NCI-H446 treated with DMSO at 0.1 percent for 48 hours (cell line): ENCODE results near the gene NDUFAF8.

Source experiments
- DNase-seq: peaks from one replicate; lab custom pipeline; 2025; lab: John Stamatoyannopoulos, UW

NDUFAF8 gene

DNA sequence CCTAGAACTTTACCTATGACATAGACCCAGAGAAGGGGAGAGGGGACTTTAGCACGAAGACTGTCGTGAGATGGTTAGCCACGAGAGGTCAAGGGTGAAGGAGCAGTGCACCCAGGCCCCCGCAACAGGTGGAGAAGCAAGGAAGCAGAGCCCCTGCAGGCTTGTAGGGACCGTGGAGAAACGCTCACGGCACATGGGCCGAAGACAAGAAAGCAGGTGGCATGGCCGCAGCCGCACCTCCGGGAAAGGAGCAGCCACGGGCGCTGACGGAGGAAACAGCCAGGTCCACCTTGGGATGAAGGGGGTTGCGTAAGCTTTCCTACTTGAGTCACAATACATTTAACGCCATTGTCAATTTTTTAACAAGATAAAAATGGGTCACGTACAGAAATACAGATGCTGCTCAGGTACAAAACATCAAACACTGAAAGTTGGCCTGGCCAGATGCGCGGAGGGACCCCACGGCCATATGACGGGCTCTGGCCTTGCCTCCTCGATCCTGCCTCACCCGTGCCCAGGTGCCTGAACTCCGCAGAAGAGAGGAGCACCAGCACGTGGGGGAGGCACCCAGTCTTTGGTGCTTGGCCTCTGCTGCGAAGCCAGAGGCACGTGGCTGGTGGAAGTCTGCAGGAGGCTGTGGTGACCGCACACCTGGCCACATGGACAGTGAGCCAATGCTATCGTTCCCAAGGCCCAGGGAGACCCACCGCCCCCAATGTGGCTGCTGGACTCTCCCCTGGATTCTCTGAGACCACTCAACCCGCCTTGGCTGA, 34.8 kb downstream of the NDUFAF8 start:
- no peak for DNase-seq

DNA sequence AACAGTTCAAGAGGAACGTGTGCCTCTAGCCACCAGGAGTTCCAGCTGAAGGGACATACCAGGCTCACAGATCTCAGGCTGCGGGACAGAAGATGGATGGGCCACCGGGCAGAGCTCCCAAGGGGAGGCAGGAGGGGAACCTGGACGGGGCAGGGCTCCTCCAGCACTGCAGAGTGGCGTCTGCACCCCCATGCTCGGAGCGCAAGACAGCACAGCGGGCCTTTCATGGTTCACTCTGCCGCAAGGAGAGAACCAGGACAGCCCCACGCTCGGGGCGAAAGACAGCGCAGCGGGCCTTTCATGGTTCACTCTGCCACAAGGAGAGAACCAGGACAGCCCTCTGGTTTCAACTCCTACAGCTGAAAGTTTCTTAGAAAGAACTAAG, 35.3 kb downstream of the NDUFAF8 start:
- no peak for DNase-seq

DNA sequence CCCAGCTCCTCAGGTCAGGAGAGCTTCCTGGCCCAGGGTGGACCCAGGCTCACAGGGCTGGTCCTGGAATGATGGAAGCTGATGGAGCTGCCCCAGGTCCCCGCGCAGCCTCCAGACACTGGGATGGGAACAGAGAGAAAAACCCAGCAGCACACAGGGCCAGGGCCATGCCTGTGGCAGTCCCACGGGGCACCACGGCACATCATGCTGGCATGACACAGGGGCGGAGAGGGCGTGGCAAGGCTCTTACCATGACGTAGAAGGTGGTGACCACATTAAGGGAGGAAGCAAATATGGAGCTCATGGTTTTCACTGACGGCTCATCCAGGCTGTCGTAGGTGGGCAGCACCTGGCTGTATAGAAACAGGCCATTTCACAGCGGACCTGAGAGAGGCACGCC, 37.7 kb downstream of the NDUFAF8 start:
- no peak for DNase-seq

DNA sequence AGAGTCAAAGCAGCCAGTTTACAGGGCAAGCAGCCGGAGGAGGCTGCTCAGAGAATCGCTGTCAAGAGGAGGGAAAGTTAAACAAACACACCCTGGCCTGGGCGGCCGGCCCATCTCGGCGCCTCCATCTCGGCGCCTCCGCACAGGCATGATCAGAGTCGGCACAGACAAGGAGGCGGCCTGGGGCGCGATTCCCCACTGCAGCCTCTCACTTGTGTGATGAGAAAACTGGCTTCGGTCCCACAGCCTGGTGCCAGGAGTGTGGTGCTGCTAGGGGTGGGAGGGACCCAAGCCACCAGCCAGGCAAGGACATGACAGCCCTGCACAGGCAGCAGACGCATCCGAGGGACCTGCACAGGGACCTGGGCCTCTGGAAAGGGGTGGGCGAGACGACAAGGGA, 38.3 kb downstream of the NDUFAF8 start:
- DNase-seq, result peak; percentile 77

DNA sequence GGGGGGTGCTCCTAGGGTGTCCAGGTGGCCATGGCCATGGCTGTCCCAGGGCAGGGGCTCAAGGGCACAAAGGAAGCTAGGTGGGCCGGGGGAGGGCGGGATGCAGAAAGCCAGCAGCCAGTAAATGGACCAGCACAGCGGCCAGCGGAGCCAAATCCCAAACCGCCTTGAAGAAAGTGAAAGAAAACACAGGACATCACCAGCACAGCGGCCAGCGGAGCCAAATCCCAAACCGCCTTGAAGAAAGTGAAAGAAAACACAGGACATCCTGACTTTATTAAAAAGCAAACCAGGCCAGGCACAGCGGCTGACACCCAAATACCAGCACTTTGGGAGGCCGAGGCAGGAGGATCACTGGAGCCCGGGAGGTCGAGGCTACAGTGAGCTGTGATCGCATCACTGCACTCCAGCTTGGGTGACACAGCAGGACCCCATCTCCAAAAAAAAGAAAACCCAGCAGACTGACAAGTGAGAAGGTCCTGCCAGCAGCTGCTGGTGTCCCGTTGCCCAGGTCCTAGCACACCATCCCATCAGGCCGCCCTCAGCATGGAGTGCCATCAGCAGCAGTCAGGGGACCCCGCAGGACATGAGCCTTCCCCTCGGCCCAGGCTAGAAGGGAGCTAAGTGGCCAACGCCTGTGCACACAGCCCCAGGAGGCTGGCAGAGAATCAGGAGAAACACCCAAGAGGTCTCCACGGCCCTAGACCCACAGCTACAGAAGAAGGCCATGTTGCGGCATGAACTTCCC, 39.0 kb downstream of the NDUFAF8 start:
- DNase-seq, result no peak

DNA sequence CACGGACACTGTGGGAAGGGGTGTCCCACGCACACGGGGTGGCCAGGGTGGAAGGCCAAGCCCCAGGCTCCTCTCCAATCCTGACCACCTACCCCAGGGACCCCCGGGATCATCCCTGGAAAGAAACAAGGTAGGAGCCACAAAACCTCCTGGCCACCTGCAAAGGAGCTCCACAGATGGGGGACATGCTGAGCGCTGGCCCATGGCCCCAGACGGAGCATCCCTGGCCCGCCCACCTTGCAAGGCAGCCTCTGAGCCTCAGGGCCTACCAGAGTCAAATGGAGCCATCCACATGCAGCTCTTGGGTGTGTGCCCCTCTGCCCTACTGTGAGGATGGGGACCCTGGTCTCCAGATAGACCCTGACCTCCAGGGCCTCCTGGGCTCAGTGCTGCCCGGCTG, 39.7 kb downstream of the NDUFAF8 start:
- DNase-seq, result no peak

DNA sequence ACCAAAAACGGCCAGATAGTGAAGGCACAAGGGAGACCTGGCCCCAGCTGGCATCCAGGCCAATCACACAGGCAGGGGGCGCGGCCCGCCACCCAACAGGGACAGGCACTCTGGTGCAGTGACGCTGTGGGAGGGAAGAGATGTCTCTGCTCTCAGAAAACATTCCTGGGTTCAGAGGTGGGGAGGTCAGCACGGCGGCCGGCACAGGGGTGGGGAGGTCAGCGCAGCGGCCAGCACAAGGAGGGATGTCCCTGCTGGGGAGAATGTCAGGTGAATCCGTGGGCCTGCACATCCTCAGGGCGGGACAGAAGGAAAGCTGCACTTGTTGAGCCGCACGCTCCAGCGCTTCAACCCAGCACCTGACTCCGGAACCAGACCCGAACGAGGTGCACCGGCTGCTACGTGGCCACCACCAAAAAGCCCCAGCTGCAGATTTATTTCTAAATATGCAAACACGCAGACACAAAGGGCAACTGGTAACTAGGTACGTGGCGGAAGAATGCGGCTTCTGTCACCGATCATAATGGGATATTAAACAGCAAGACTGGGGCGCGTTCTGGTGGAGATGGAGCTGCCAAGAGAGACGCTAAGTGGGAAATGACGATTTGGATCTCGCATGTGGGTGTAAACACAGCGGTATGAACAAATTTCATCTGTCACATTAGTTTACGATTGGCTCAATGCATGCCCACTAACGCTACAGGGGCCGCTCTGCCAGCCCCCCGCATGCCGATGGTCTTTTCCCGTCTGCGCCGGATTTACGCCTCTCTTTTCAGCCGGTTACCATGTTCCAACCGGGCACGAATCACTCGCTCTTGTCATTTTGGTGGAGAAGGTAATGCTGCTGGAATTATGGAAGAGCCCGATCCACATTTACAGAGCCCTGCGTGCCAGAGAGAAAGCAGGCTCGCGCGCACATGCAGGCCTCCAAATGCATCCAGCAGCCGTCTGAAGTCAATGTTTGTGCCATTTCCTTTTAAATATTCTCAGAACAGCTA, 40.5 kb downstream of the NDUFAF8 start:
- no peak for DNase-seq

DNA sequence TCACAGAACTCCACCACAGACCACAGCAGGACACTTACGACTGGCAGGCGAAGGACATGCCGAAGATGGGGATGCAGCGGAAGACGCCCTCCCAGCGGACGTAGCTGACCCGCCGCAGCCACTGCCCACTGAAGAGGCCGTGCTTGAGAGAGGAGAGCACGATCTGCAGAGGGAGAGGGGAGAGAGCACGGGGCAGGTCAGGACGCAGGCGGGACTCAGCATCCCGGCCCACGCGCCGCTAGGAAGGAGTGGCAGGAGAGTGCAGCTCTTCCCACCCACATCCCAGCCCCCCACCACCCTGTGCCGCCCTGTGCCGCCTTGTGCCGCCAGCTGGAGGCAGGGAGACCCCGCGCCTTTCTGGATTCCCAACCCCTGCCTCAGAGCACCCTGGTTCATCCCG, 41.5 kb downstream of the NDUFAF8 start:
- no peak for DNase-seq

DNA sequence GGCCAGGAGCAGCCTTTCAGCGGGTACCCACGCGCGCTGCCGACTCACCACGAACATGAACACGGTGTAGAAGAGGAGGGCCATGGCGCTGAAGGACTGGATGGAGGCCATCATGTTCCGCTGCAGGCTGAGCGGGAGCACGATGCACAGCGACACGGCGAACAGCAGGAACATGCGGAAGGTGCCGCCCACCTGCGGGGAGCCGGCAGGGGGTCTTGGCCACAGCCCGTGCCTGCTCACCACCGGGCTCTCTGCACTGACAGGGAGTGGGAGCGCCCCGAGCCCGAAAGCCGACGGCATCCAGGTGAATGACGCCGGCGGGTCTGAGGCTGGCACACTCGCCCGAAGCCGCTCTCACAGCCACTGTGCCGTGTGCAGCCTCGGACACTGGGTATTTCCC, 43.0 kb downstream of the NDUFAF8 start:
- no peak for DNase-seq

DNA sequence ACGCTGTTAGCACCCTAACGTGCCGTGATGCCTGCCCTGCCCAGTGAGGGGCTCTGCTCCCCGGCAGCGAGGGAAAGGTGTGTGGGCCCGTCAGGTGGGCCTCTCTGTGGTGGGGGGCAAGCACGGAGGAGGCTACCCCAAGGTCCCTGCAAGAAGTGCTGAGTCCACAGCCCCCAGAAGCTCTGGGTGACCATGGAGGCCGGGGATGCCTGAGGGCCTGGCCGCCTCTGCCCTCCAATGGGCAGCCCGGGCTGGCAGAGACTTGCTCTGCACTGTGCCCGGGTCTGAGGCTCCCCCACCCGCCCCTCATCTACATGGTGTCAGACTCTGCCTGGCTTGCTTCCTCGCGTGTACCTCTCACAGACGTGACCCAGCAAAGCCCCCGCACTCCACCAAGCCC, 43.8 kb downstream of the NDUFAF8 start:
- DNase-seq, result no peak

DNA sequence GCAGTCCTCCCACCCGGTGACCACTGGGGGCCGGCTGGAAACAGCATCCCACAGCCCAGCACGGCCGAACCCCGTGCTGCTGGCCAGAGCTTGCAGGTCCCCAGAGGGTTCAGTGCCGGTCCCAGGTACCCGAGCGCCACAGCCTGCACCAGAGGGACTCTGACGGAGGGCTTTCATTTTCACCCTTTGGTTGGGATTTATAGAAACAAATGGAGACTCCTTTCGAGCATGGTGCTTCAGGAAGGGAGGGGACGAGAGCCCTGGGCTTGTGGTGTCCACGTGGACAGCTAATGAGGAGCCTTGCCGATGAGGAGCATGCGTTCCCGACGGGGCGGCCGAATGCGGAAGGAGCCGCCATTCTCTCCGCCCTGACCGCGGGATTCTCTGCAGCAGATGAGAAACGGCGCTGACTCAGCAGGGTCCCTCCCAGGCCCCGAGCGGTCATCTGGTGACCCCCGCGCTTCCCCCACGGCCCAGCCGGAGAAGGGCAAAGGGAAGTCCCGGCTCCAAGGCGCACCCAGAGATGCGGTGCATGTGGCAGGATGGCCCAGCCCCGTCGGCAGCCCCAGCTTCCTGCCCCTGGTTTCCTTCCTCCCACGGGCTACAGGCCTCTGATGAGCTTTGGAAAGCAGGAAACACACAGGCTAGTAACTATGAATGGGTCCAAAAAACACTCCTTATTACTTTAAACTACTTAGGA, 46.2 kb downstream of the NDUFAF8 start:
- DNase-seq, result no peak

DNA sequence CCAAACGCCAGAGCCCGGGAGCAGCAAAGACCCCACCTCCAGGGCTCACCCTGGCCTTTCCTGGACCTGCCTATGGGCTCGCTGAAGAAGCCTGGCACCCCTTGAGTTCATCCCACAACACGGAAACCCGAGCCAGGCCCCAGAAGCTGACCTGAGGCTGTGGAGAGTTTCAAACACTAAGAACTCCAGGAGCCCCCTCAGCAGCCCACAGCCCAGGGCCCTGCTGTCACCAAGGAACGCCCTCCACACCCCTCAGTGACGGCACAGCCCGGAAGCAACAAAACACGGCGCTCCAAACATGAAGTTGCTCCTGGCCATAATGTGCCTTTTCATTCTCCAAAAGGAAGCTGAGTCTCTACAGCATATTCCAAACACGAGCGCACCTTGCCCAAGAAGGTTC, 46.8 kb downstream of the NDUFAF8 start:
- no peak for DNase-seq

DNA sequence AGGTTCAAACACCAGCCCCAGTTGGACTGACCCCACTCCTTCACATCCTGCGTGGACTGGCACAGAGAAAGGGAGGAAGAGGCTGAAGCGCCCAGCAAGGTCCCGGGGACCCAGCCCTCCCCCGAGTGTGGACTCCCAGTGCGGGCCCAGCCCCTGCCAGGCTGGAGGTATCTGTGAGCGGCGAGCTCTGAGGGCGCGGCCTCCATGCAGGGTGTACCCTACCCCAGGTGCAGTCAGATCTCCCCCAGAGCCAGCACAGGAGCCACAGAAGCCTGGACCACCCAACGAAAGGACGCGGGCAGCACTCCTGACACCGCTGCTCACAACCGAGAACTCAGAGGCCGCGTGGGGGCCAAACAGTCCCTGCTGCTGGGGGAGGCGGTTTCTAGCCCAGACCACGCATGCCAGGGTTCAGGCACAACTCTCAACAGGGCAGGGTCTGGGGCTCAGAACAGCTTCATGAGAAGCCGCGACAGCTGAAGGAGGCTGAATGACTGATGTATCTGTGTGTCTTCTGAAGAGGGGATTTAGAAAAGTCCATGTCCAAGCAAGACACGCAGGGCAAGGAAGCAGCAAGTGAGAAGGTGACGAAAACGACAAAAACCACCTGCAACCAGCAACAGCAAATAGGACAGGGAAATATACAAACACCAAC, 47.5 kb downstream of the NDUFAF8 start:
- no peak for DNase-seq

DNA sequence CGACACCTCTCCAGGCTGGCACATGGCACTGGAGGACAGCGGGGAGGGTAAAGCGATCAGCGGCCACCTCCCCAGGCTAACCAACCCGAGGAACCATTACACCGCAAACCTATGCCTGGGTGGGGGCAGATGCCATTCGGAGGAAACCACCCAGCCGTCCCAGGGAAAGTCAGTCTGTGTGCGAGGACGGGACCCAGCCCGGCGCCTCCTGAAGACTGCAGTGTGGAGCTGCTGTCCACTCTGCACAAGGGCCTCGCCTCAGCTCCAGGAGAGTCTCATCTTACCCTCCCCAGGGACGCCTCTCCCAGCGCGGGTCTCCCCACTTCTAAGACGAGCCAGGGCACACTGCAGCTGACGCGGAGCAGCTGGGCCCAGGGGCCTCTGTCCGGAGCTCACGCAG, 48.0 kb downstream of the NDUFAF8 start:
- DNase-seq, result no peak

DNA sequence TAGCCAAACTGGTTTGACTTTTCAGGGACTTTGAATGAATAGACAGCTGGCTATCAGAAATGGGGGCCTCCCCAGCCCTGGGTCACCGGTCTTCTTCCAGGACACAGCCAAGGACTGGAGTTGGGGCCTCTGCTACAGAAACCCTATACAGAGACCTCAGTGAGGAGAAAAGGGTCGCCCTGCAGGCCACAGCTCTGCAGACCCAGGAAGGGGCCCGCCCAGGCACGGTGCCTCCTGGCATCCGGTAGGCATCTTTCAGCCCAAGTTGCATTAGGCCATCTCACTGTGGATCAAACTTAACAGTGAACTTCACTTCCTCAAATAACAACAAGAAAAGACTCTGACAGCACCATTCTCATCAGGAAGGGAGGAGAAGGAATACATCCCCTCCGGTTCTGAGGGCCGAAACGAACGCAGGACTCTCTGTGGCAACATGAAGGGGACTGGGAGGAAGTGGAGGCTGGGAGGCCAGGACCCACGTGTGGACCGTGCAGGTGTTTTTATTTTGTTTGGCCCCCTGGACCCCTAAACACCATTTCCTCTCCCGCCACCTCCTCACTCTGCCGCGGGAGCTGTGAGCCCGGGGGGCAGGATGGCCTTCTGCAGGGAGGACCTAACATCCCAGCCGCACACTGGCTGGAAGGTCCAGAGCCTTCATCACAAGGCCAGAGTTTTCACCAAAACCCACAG, 48.8 kb downstream of the NDUFAF8 start:
- no peak for DNase-seq

DNA sequence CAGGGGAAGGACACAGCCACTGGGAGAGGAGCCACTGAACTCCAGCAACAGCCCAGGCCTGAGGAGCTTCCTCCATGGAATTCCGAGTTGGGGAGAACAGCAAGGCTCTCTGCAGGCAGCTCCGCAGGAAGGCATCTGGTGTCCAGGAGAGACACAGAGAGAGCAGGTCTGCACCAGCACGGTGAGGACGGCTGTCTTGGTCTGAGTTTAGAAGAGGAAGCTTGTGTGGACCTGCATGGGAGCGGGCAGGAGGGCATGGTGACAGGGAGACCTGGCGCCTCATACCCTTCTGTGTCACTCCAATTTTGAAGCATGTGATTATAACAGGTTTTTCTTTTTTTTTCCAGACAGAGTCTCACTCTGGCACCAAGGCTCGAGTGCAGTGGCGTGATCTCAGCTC, 49.6 kb downstream of the NDUFAF8 start:
- DNase-seq, result no peak

DNA sequence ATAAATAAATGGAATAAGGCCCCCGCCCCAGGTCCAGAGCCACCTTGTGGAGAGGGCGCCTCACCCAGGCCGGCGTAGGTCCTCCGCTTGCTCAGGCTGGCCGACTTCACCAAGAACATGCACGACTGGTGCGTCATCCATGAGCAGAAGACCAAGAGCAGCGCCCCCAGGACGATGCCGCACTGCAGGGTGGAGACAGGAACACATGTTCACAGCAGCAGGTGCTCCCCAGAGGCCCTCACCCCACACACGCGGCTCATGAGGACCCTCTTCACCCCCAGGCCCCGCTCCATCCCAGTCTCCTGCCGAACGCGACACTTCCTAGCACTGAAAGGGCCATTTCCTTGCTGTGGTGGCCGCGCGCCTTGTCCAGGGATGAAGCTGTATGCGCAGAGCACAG, 50.5 kb downstream of the NDUFAF8 start:
- DNase-seq, result no peak

DNA sequence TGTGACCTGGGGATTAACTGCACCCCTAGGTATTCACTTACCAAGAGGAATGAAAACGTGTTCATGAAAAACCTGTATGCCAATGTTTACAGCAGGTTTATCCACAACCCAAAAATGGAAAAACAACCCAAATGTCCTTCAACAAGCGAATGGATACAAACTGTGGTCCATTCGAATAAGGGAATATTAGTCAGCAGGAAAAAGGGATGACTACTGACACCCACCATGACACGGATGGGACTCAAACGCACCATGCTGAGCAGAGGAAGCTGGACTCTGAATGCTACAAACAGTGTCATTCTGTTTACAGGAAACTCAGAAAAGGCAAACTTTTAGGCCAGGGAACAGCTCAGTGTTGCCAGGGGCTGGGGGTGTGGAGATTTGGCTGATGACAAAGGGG, 51.1 kb downstream of the NDUFAF8 start:
- DNase-seq, result no peak
